Measurements from ENCODE around the gene CLDN17.

CLDN17 gene

GRCh38 chr21:30164796-30165195 is 1.8 kb downstream of the CLDN17 start:
- Histone ChIP-seq H3K4me1 (no peaks in the 10 kb centered on the region), H3K4me3 (no peak overlapping the region), H3K9me3 (no peaks in the 10 kb centered on the region; the same call in 1 of the 2 replicates), H3K36me3 (replicated peaks) (no peaks in the 10 kb centered on the region), H3K27me3 (ENCODE audit: low read depth) (no peaks in the 10 kb centered on the region)
- in situ Hi-C loops (cut with MboI; ENCODE audit: low sequenced_read_pairs), result no loop called here
- DNase-seq (ENCODE audit: low spot score in 2 of 2), result no peak

GRCh38 chr21:30153697-30154340 is 12.8 kb downstream of the CLDN17 start:
- in situ Hi-C loops (cut with MboI; ENCODE audit: low sequenced_read_pairs), result no loop called here
- Histone ChIP-seq H3K4me1 (no peaks in the 10 kb centered on the region), H3K27me3 (ENCODE audit: low read depth) (no peaks in the 10 kb centered on the region), H3K4me3 (no peak overlapping the region), H3K36me3 (replicated peaks) (no peaks in the 10 kb centered on the region), H3K9me3 (no peaks in the 10 kb centered on the region)
- DNase-seq (ENCODE audit: low spot score in 2 of 2), result no peak

GRCh38 chr21:30152792-30153191 is 13.8 kb downstream of the CLDN17 start:
- no peaks in the 10 kb centered on the region for H3K36me3 ChIP-seq (replicated peaks)
- in situ Hi-C loops (cut with MboI; ENCODE audit: low sequenced_read_pairs), result no loop called here
- no peaks in the 10 kb centered on the region for H3K27me3 ChIP-seq (ENCODE audit: low read depth)
- H3K9me3 ChIP-seq, result peaks cover 3% of the 10 kb centered on the region; the same call in 1 of the 2 replicates
- DNase-seq (ENCODE audit: low spot score in 2 of 2), result no peak
- H3K4me3 ChIP-seq, result no peak overlapping the region
- H3K4me1 ChIP-seq, result no peaks in the 10 kb centered on the region

- H3K9me3 ChIP-seq, result peaks cover 4% of the 10 kb centered on the region; the same call in 1 of the 2 replicates
- in situ Hi-C loops (cut with MboI; ENCODE audit: low sequenced_read_pairs), result no loop called here
- H3K27me3 ChIP-seq (ENCODE audit: low read depth), result no peaks in the 10 kb centered on the region
- no peaks in the 10 kb centered on the region for H3K4me1 ChIP-seq
- no peak overlapping the region for H3K4me3 ChIP-seq
- DNase-seq (ENCODE audit: low spot score in 2 of 2), result no peak
- no peaks in the 10 kb centered on the region for H3K36me3 ChIP-seq (replicated peaks)
These were observed 17.7 kb downstream of the CLDN17 start for GRCh38 chr21:30148906-30149305.

GRCh38 chr21:30146558-30147282 is 19.9 kb downstream of the CLDN17 start:
- H3K27me3 ChIP-seq (ENCODE audit: low read depth), result no peaks in the 10 kb centered on the region
- in situ Hi-C loops (cut with MboI; ENCODE audit: low sequenced_read_pairs), result no loop called here
- H3K36me3 ChIP-seq (replicated peaks), result no peaks in the 10 kb centered on the region
- no peaks in the 10 kb centered on the region for H3K4me1 ChIP-seq
- DNase-seq (ENCODE audit: low spot score in 2 of 2), result no peak
- peaks cover 5% of the 10 kb centered on the region for H3K9me3 ChIP-seq
- H3K4me3 ChIP-seq, result no peak overlapping the region

- Histone ChIP-seq H3K4me3 (no peak overlapping the region), H3K36me3 (replicated peaks) (no peaks in the 10 kb centered on the region), H3K27me3 (ENCODE audit: low read depth) (no peaks in the 10 kb centered on the region), H3K9me3 (peaks cover 2% of the 10 kb centered on the region; the same call in 1 of the 2 replicates), H3K4me1 (no peaks in the 10 kb centered on the region)
- no peak for DNase-seq (ENCODE audit: low spot score in 2 of 2)
- in situ Hi-C loops (cut with MboI; ENCODE audit: low sequenced_read_pairs), result no loop called here
These were observed 28.1 kb downstream of the CLDN17 start for GRCh38 chr21:30138483-30138882.

GRCh38 chr21:30129246-30129645 is 37.4 kb downstream of the CLDN17 start:
- Histone ChIP-seq H3K4me3 (no peak overlapping the region), H3K4me1 (no peaks in the 10 kb centered on the region), H3K27me3 (ENCODE audit: low read depth) (no peaks in the 10 kb centered on the region), H3K9me3 (peaks cover 3% of the 10 kb centered on the region; the same call in 1 of the 2 replicates), H3K36me3 (replicated peaks) (no peaks in the 10 kb centered on the region)
- DNase-seq (ENCODE audit: low spot score in 2 of 2), result no peak
- in situ Hi-C loops (cut with MboI; ENCODE audit: low sequenced_read_pairs), result no loop called here

GRCh38 chr21:30126576-30126975 is 40.0 kb downstream of the CLDN17 start:
- Histone ChIP-seq H3K9me3 (peaks cover 3% of the 10 kb centered on the region; the same call in 1 of the 2 replicates), H3K36me3 (replicated peaks) (no peaks in the 10 kb centered on the region), H3K4me1 (no peaks in the 10 kb centered on the region), H3K27me3 (ENCODE audit: low read depth) (no peaks in the 10 kb centered on the region), H3K4me3 (no peak overlapping the region)
- no peak for DNase-seq (ENCODE audit: low spot score in 2 of 2)
- in situ Hi-C loops (cut with MboI; ENCODE audit: low sequenced_read_pairs), result no loop called here

GRCh38 chr21:30117631-30118030 is 49.0 kb downstream of the CLDN17 start:
- no peaks in the 10 kb centered on the region for H3K4me1 ChIP-seq
- H3K4me3 ChIP-seq, result no peak overlapping the region

GRCh38 chr21:30116479-30116878 is 50.1 kb downstream of the CLDN17 start:
- DNase-seq (ENCODE audit: low spot score in 2 of 2), result no peak
- in situ Hi-C loops (cut with MboI; ENCODE audit: low sequenced_read_pairs), result no loop called here

More at GRCh38 chr21:30117631-30118030, 49.0 kb downstream of the CLDN17 start:
- in situ Hi-C loops (cut with MboI; ENCODE audit: low sequenced_read_pairs), result no loop called here
- Histone ChIP-seq H3K9me3 (no peaks in the 10 kb centered on the region), H3K27me3 (ENCODE audit: low read depth) (no peaks in the 10 kb centered on the region), H3K36me3 (replicated peaks) (no peaks in the 10 kb centered on the region)
- DNase-seq (ENCODE audit: low spot score in 2 of 2), result no peak

More at GRCh38 chr21:30116479-30116878, 50.1 kb downstream of the CLDN17 start:
- no peak overlapping the region for H3K4me3 ChIP-seq
- no peaks in the 10 kb centered on the region for H3K4me1 ChIP-seq
- H3K27me3 ChIP-seq (ENCODE audit: low read depth), result no peaks in the 10 kb centered on the region
- no peaks in the 10 kb centered on the region for H3K9me3 ChIP-seq
- H3K36me3 ChIP-seq (replicated peaks), result no peaks in the 10 kb centered on the region

All from HAP-1 (cell line).